Skeletal muscle satellite cell (primary cell): ENCODE measurements around the gene AVL9.
A peak's percentile ranks its signal among the peaks of the same experiment; 100 is the strongest.
"Not testable (repeated sequence)": the region's sequence is repeated elsewhere in the genome, so short reads cannot be mapped to it uniquely, and the experiment has no call there.

Source experiments
- H3K27me3 ChIP-seq: 2 replicates; pipeline ENCODE4 v1.7.0; 2013; ENCODE audit warnings: low read length; ENCODE audit not compliant: control insufficient read depth, insufficient read depth
- H3K36me3 ChIP-seq: 2 replicates; pipeline ENCODE4 v1.7.0; 2013; ENCODE audit warnings: mild to moderate bottlenecking, control low read depth, low read length; ENCODE audit not compliant: insufficient read depth
- H3K4me1 ChIP-seq: 2 replicates; pipeline ENCODE4 v1.7.0; 2013; ENCODE audit warnings: low read length; ENCODE audit not compliant: control insufficient read depth, insufficient read depth
- H3K4me2 ChIP-seq: 2 replicates; pipeline ENCODE4 v1.7.0; 2013; ENCODE audit warnings: mild to moderate bottlenecking, low read length
- H3K4me3 ChIP-seq: 2 replicates; pipeline ENCODE4 v1.7.0; 2013; ENCODE audit warnings: low read length
- H3K9ac ChIP-seq: 2 replicates; pipeline ENCODE4 v1.7.0; 2013; ENCODE audit warnings: mild to moderate bottlenecking, low read depth, low read length, moderate library complexity
- H3K9me3 ChIP-seq: replicated peaks from 2 replicates; pipeline ENCODE4 v1.7.0; 2013; ENCODE audit warnings: mild to moderate bottlenecking, control low read depth, low read length

The AVL9 gene

DNA sequence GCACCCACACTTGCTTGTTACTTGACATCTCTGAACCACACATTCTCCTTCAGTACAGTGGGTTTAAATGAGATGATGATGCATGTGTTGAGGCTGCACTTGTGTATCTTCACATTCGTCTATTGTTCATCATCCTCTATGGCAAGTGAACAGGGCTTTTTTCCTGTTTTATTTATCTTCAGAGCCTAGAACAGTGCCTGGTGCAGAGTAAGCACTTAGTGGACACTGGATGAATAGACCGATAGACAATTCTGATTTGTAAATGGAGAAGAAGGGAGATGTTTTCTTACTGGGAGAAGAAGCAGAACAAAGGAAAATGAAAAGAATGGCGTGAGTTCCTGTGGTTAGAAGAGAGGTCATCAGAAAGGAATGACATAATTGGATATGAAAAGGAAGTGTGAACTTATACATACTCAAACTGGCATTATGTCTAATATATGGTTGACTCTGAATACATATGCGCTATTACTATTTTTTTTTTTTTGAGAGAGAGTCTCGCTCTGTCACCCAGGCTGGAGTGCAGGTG lies 99.7 kb downstream of the AVL9 start:
- H3K4me2 ChIP-seq = no peak overlapping the region
- no peak overlapping the region for H3K4me3 ChIP-seq
- no peaks in the 10 kb centered on the region for H3K9me3 ChIP-seq
- no peak overlapping the region for H3K9ac ChIP-seq
- H3K4me1 ChIP-seq = no peaks in the 10 kb centered on the region
- H3K27me3 ChIP-seq = no peaks in the 10 kb centered on the region
- H3K36me3 ChIP-seq = peaks cover under 1% of the 10 kb centered on the region

DNA sequence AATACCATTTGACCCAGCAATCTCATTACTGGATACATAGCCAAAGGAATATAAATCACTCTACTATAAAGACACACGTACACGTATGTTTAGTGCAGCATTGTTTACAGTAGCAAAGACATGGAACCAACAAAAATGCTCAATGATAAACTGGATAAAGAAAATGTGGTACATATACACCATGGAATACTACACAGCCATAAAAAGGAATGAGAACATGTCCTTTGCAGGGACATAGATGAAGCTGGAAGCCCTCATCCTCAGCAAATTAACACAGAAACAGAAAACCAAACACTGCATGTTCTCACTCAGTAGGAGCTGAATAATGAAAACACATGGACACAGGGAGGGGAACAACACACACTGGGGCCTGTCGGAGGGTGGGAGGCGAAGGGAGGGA lies 105.9 kb downstream of the AVL9 start:
- not testable (repeated sequence) for H3K4me2 ChIP-seq, H3K9me3 ChIP-seq, H3K4me1 ChIP-seq, H3K4me3 ChIP-seq, H3K27me3 ChIP-seq, H3K9ac ChIP-seq, H3K36me3 ChIP-seq

DNA sequence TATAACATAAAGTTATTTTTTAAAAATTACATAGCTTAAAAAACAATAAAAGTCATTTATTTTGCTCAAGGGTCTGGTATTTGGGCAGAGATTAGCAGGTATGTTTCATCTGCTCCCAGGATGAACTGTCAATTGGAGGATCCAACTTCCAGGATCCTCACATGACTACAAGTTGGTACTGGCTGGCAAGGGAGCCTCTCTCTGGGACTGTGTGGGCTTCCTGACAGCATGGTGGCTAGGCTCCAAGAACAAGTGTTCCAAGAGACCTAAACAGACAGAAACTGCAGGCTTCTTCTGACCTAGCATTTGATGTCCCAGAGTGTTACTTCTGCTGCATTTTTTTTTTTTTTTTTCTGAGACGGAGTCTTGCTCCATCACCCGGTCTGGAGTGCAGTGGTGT lies 107.2 kb downstream of the AVL9 start:
- Histone ChIP-seq H3K9me3 (no peaks in the 10 kb centered on the region), H3K36me3 (no peaks in the 10 kb centered on the region), H3K4me1 (no peaks in the 10 kb centered on the region), H3K27me3 (no peaks in the 10 kb centered on the region), H3K9ac (no peak overlapping the region), H3K4me2 (no peak overlapping the region), H3K4me3 (no peak overlapping the region)

DNA sequence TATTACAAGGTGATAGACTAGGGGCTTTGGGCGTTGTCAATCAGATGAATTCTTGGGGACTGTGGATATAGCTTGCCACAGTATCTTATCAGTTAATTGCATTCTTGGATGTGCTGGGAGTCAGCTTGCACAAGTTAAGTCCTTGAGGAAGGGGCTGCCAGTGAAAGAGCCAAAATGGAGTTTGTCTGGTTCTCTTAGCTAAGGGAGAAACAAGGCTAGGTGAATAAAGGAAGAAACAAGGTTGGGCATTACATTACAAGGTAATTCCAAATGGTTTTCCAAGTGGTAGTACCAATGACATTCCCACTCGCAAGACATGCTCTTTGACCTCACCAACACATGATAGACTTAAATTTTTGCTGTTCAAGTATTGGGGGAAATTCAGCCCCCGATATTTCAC lies 108.2 kb downstream of the AVL9 start:
- not testable (repeated sequence) for H3K9me3 ChIP-seq, H3K4me3 ChIP-seq, H3K9ac ChIP-seq, H3K36me3 ChIP-seq, H3K27me3 ChIP-seq, H3K4me1 ChIP-seq, H3K4me2 ChIP-seq

DNA sequence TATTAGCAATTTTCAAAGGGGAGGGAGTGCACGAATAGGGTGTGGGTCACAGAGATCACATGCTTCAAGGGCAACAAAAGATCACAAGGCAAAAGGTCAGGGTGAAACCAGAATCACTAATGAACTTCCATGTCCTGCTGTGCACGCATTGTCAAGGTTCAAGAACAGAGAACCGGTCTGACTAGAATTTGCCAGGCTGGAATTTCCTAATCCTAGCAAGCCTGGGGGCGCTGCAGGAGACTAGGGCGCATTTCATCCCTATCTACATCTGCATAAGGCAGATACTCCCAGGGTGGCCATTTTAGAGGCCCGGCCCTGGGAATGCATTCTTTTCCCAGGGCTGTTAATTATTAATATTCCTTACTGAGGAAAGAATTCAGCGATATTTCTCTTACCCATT lies 108.8 kb downstream of the AVL9 start:
- H3K27me3 ChIP-seq, H3K9me3 ChIP-seq, H3K36me3 ChIP-seq, H3K9ac ChIP-seq, H3K4me3 ChIP-seq, H3K4me2 ChIP-seq, H3K4me1 ChIP-seq: not testable (repeated sequence)

DNA sequence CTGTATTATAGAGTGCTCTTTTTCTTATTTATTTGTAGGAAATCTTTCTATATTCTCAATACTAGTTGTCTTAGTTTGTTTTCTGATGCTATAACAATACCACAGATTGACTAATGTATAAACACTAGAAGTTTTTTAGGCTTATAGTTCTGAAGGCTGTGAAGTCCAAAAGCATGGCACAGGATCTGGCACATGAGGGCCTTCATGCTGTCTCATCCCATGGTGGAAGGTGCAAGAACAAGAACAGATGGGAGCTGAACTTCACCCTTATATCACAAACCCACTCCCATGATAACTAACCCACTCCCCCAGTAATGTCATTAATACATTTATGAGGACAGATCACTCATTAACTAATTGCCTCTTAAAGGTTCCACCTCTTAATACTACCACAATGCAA lies 109.7 kb downstream of the AVL9 start:
- no peak overlapping the region for H3K4me3 ChIP-seq
- H3K27me3 ChIP-seq = no peaks in the 10 kb centered on the region
- H3K4me1 ChIP-seq = no peaks in the 10 kb centered on the region
- no peak overlapping the region for H3K4me2 ChIP-seq
- no peaks in the 10 kb centered on the region for H3K36me3 ChIP-seq
- no peak overlapping the region for H3K9ac ChIP-seq
- H3K9me3 ChIP-seq = no peaks in the 10 kb centered on the region

DNA sequence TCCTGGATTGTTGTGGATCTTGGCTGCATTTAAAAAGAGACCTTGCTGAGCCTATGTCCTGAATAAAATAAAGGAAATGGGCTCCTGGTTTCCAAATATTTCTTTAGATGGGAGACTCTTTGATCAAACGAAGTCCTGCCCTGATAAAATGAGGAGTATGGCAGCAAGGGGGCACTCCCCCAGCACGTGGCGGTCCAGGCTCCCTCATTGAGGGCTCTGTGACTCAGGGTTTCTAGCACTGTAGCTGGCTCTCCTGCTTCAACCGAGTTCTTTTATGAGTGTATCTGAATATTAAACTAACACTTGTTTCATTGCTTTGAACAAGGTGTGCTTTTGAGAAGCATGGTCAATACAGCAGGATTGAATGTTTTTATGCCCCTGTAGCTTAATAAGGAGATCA lies 114.2 kb downstream of the AVL9 start:
- Histone ChIP-seq H3K4me2 (no peak overlapping the region), H3K36me3 (no peaks in the 10 kb centered on the region), H3K4me3 (no peak overlapping the region), H3K9me3 (no peaks in the 10 kb centered on the region), H3K4me1 (peaks cover 9% of the 10 kb centered on the region), H3K27me3 (no peaks in the 10 kb centered on the region), H3K9ac (no peak overlapping the region)

DNA sequence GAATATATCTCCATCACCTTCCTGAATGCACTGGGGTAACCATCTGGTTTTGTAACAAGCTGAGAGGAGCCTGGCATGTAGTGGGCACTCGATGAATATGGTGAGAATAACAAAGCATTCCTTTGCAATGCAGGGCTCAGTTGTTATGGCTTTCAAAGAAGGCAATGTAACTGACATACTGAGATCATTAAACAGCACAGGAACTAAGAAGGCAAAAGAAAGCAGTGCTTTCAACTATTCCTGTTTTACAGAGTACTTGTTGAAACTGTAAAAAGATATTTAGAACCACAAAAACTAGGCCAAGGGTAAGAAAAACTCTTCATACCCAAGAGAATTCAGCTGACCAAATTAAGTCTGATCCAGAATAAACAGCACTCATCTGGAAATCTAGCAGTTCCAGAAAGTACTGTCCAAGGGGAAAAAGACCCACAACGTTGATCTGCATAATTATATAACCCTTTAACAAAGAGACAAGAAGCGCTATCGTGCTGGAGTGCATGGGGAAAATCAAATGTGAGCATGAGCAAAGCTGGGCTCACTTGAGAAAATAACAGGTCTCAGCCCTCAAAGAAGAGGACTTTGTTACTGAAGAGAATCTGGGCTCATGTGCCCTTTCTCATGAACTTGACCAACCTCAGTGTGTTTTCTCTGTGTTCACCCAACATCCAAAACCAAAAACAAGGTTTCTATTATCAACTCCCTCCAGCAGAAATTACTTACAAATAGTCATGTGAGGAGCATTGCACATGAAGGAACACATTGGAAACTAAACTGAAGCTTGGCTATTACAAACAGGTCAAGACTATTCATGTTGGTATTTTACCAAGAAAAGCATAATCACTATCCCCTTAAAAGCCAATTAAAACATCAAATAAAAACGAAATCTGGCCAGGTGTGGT lies 116.2 kb downstream of the AVL9 start:
- Histone ChIP-seq H3K4me1 (peaks cover 13% of the 10 kb centered on the region), H3K4me3 (no peak overlapping the region), H3K36me3 (no peaks in the 10 kb centered on the region), H3K9ac (no peak overlapping the region), H3K27me3 (no peaks in the 10 kb centered on the region), H3K9me3 (no peaks in the 10 kb centered on the region), H3K4me2 (no peak overlapping the region)

DNA sequence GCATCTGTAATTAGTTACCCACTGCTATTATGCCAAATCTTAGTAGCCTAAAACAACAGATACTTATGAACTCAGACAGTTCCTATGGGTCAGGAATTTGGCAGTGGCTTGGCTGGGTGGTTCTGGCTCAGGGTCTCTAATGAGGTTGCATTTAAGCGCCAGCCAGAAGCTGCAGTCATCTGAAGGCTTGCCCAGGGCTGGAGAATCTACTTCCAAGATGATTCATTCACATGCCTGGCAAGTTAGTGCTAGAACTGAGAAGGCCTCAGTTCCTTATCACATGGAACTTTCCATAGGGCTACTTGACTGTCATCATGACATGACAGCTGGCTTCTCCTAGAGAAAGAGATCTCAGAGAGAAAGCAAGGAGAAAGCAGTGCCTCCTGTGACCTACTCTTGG lies 121.3 kb downstream of the AVL9 start:
- no peaks in the 10 kb centered on the region for H3K27me3 ChIP-seq
- H3K4me1 ChIP-seq = peaks cover 6% of the 10 kb centered on the region
- no peaks in the 10 kb centered on the region for H3K9me3 ChIP-seq
- peak overlapping the region; percentile 7 for H3K9ac ChIP-seq
- no peak overlapping the region for H3K4me3 ChIP-seq
- no peak overlapping the region for H3K4me2 ChIP-seq
- no peaks in the 10 kb centered on the region for H3K36me3 ChIP-seq

DNA sequence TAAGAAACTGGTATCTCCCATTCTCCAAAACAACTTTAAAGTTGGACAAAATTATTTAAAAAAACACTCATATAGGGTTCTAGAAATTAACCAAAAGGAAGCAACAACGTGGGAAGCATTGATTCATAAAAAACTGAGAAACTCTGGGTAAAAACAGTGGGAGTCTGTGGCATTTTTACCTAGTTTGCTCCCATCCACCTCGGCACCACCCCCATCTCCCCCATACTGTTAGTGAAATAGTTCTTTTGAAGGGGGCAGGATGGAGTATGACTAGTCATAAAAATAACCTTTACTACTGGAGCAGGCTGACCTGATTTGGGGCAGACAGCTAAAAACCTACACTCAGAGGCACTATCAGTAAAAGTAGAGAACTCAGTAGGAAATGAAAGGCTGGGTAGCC lies 123.2 kb downstream of the AVL9 start:
- Histone ChIP-seq H3K4me3 (no peak overlapping the region), H3K9me3 (no peaks in the 10 kb centered on the region), H3K4me2 (no peak overlapping the region), H3K4me1 (peaks cover 5% of the 10 kb centered on the region), H3K36me3 (no peaks in the 10 kb centered on the region), H3K27me3 (no peaks in the 10 kb centered on the region), H3K9ac (no peak overlapping the region)

DNA sequence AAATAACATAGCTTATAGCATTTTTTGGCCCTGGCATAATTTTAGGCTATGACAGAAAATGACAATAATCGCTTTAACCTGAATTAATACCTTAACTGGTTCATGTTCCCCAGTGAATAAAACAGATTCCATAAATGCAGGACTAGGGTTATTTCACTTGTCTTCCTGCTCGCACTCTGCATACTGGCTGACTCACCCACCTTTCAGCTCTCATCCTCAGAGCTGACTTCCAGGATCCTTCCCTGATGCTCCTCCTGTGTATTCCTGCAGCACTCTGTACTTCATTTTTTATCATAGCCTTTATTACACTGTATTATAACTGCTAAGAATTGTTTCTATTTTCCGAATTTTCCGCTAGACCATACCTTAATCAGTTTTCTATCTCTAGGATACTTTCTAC lies 123.7 kb downstream of the AVL9 start:
- Histone ChIP-seq H3K4me2 (no peak overlapping the region), H3K4me1 (peaks cover 5% of the 10 kb centered on the region), H3K36me3 (no peaks in the 10 kb centered on the region), H3K9me3 (no peaks in the 10 kb centered on the region), H3K9ac (no peak overlapping the region), H3K27me3 (no peaks in the 10 kb centered on the region), H3K4me3 (no peak overlapping the region)

DNA sequence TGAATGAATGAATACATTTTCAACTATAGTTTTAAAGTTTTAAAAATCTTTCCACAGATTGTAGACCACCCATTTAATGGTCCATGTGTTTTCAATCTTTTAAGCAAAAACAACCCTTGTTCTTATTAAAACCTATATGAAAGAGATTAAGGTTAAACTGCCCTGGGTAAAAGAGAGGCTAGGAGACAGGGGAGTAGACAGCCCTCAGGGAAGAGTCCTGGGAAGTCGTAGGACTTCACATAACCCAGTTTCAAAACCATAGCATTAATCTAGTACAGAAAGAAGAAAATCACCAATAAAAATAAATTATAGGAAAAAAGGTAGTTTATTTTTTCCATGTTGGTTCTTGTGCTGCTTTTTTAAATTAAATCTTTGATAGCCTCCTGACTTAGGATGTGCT lies 124.1 kb downstream of the AVL9 start:
- H3K27me3 ChIP-seq, H3K9ac ChIP-seq, H3K4me1 ChIP-seq, H3K4me2 ChIP-seq, H3K36me3 ChIP-seq, H3K4me3 ChIP-seq, H3K9me3 ChIP-seq: not testable (repeated sequence)
